Adipocyte (in vitro differentiated cells): ENCODE data around the gene PCDHGA6.
"Not testable (repeated sequence)": the region's sequence is repeated elsewhere in the genome, so short reads cannot be mapped to it uniquely, and the experiment has no call there.

Experiments
- DNase-seq: peaks from one replicate; pipeline ENCODE4 v3.0.0-alpha.2; 2015; ENCODE audit warnings: low read depth
- H3K27me3 ChIP-seq: replicated peaks from 2 replicates; pipeline ENCODE4 v1.7.0; 2013; ENCODE audit warnings: mild to moderate bottlenecking, low read length, moderate library complexity; ENCODE audit not compliant: control insufficient read depth, insufficient read depth
- H3K36me3 ChIP-seq: 2 replicates; pipeline ENCODE4 v1.7.0; 2013; ENCODE audit warnings: low read length, mild to moderate bottlenecking, moderate library complexity; ENCODE audit not compliant: control insufficient read depth, insufficient read depth, severe bottlenecking
- H3K4me1 ChIP-seq: 2 replicates; pipeline ENCODE4 v1.7.0; 2013; ENCODE audit warnings: mild to moderate bottlenecking, low read length, moderate library complexity; ENCODE audit not compliant: control insufficient read depth, insufficient read depth
- H3K4me3 ChIP-seq: 2 replicates; pipeline ENCODE4 v1.7.0; 2013; ENCODE audit warnings: mild to moderate bottlenecking, low read length, moderate library complexity
- H3K9ac ChIP-seq: 2 replicates; pipeline ENCODE4 v1.7.0; 2013; ENCODE audit warnings: mild to moderate bottlenecking, low read length, moderate library complexity
- H3K9me3 ChIP-seq: 2 replicates; pipeline ENCODE4 v1.7.0; 2013; ENCODE audit warnings: mild to moderate bottlenecking, low read length, moderate library complexity; ENCODE audit not compliant: control insufficient read depth

The PCDHGA6 gene

DNA sequence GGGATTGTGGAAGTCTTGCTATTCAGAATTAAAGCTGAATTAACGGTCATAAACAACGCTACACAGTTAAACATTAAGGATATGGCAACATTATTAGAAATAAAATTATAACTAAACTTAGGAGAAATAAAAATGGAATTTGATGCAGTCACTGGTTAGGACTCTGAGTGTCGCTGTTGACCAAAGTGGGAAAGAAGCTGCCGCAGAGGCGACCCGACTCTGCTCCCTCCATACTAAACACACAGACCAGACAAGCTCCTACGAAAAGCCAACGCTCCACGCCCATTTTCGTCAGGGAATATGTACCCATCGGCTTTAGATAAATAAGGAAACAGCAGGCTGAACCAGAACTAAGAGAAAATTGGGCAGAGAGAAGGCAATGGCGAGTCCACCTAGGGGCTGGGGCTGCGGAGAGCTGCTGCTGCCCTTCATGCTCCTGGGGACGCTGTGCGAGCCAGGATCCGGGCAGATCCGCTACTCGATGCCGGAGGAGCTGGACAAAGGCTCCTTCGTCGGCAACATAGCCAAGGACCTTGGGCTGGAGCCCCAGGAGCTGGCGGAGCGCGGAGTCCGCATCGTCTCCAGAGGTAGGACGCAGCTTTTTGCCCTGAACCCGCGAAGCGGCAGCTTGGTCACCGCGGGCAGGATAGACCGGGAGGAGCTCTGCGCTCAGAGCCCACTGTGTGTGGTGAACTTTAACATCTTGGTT is 9.6 kb upstream of the PCDHGA6 start, which contains the start of gene PCDHGA5:
PCDHGA5 (plus strand) TSS at position 211 of the 709 bp plus-strand sequence; CDS start at position 380, 169 bp downstream.
- no peaks in the 10 kb centered on the region for H3K36me3 ChIP-seq
- H3K27me3 ChIP-seq: peaks cover 16% of the 10 kb centered on the region
- no peak within 1 kb of the TSS for H3K9ac ChIP-seq
- peaks cover 76% of the 10 kb centered on the region for H3K9me3 ChIP-seq
- DNase-seq: peak; percentile 5
- H3K4me1 ChIP-seq: no peaks in the 10 kb centered on the region
- H3K4me3 ChIP-seq: peak within 1 kb of the TSS; percentile 68

DNA sequence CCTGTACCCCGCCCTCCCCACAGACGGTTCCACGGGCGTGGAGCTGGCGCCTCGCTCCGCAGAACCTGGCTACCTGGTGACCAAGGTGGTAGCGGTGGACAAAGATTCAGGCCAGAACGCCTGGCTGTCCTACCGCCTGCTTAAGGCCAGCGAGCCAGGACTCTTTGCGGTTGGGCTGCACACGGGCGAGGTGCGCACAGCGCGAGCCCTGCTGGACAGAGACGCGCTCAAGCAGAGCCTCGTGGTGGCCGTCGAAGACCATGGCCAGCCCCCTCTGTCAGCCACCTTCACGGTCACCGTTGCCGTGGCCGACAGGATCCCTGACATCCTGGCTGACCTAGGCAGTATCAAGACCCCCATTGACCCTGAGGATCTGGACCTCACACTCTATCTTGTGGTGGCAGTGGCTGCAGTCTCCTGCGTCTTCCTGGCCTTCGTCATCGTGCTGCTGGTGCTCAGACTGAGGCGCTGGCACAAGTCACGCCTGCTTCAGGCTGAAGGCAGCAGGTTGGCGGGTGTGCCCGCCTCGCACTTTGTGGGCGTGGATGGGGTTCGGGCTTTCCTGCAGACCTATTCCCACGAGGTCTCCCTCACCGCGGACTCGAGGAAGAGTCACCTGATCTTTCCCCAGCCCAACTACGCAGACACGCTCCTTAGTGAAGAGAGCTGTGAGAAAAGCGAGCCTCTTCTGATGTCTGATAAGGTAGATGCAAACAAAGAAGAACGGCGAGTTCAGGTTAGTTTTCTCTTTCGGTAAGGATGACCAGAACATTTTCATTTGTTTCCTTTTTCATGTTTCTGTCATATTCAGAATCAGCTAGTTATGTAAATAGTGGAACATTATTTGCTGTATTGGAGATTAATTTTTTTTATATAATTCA is 7.4 kb upstream of the PCDHGA6 start:
- no peak for DNase-seq
- Histone ChIP-seq H3K4me1 (peaks cover 4% of the 10 kb centered on the region), H3K9me3 (peaks cover 70% of the 10 kb centered on the region), H3K36me3 (no peaks in the 10 kb centered on the region), H3K9ac (no peak overlapping the region), H3K4me3 (no peak overlapping the region), H3K27me3 (peaks cover 22% of the 10 kb centered on the region)

DNA sequence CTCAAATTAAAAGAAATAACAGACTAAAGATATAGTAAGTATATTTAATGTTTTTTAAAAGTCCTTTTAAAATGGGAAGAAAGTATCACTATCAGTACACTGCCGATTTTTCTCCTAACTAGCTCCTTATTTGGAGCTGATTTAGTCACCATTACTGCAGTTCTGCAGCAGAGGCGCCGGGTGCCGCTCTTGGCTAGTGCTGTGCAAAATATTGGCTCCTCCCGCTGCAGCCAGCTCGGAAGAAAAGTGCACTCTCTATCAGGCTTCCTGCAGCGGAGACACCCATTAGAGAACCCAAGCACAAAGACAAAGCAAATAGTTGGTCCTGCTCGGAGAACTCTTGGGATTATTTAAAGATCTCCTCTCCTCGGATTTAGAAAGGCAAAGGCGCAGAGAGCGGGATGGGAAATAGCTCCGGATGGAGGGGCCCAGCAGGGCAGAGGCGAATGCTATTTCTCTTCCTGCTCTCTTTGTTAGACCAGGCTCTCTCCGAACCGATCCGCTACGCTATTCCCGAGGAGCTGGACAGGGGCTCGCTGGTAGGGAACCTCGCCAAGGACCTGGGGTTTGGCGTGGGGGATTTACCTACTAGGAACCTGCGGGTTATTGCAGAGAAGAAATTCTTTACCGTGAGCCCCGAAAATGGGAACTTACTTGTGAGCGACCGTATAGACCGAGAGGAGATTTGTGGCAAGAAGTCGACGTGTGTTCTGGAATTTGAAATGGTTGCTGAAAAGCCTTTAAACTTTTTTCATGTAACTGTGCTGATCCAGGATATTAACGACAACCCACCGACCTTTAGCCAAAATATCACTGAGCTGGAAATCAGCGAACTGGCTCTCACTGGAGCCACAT is 3.5 kb upstream of the PCDHGA6 start, which contains the start of gene PCDHGB3:
PCDHGB3 (plus strand) TSS at position 249 of the 855 bp plus-strand sequence; CDS start at position 402, 153 bp downstream.
- Histone ChIP-seq H3K9ac (peak within 1 kb of the TSS; percentile 73), H3K36me3 (no peaks in the 10 kb centered on the region), H3K4me1 (peaks cover 4% of the 10 kb centered on the region), H3K27me3 (peaks cover 21% of the 10 kb centered on the region), H3K9me3 (peaks cover 69% of the 10 kb centered on the region), H3K4me3 (peak within 1 kb of the TSS; percentile 80)
- DNase-seq: peak; percentile 19

DNA sequence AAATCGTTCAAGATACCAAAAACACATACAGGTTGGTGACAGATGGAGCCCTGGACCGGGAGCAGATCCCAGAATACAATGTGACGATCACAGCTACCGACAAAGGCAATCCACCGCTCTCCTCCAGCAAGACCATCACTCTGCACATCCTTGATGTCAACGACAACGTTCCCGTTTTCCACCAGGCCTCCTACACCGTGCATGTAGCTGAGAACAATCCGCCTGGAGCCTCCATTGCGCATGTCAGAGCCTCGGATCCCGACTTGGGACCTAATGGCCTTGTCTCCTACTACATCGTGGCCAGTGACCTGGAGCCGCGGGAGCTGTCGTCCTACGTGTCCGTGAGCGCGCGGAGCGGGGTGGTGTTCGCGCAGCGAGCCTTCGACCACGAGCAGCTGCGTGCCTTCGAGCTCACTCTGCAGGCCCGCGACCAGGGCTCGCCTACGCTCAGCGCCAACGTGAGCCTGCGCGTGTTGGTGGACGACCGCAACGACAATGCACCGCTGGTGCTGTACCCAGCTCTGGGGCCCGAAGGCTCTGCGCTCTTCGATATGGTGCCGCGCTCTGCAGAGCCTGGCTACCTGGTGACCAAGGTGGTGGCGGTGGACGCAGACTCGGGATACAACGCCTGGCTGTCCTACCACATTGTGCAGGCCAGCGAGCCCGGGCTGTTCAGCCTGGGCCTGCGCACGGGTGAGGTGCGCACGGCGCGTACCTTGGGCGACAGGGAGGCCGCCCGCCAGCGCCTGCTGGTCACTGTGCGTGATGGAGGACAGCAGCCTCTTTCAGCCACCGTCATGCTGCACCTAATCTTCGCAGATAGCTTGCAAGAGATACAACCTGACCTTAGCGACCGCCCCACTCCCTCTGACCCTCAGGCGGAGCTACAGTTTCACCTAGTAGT is 1.9 kb upstream of the PCDHGA6 start:
- peaks cover 11% of the 10 kb centered on the region for H3K27me3 ChIP-seq
- H3K36me3 ChIP-seq: no peaks in the 10 kb centered on the region
- peaks cover 4% of the 10 kb centered on the region for H3K4me1 ChIP-seq
- H3K4me3 ChIP-seq: peak overlapping the region; percentile 16
- DNase-seq: no peak
- peaks cover 61% of the 10 kb centered on the region for H3K9me3 ChIP-seq
- H3K9ac ChIP-seq: no peak overlapping the region

DNA sequence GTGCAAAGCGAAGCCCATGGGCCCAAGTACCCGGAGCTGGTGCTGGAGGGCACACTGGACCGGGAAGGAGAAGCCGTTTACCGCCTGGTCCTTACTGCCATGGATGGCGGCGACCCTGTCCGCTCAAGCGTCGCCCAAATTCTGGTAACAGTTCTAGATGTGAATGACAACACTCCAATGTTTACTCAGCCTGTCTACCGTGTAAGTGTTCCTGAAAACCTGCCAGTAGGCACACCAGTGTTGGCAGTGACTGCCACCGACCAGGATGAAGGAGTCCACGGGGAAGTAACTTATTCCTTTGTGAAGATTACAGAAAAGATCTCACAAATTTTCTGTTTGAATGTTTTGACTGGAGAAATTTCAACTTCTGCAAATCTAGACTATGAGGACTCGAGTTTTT is 936 bp downstream of the PCDHGA6 start:
- Histone ChIP-seq H3K9ac (no peak overlapping the region), H3K27me3 (peaks cover 11% of the 10 kb centered on the region), H3K36me3 (no peaks in the 10 kb centered on the region), H3K4me1 (peaks cover 4% of the 10 kb centered on the region), H3K9me3 (peaks cover 59% of the 10 kb centered on the region), H3K4me3 (peak overlapping the region; percentile 76)
- DNase-seq: no peak

DNA sequence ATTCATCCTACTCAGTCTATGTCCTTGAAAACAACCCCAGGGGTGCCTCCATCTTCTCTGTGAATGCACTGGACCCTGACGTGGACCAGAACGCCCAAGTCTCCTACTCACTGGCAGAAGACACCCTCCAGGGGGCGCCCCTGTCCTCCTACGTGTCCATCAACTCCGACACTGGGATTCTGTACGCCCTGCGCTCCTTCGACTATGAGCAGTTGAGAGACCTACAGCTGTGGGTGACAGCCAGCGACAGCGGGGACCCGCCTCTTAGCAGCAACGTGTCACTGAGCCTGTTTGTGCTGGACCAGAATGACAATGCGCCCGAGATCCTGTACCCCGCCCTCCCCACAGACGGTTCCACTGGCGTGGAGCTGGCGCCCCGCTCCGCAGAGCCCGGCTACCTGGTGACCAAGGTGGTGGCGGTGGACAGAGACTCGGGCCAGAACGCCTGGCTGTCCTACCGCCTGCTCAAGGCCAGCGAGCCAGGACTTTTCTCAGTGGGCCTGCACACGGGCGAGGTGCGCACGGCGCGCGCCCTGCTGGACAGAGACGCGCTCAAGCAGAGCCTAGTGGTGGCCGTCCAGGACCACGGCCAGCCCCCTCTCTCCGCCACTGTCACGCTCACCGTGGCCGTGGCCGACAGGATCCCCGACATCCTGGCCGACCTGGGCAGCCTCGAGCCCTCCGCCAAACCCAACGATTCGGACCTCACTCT is 1.9 kb downstream of the PCDHGA6 start:
- not testable (repeated sequence) for H3K9ac ChIP-seq, DNase-seq, H3K36me3 ChIP-seq, H3K4me1 ChIP-seq, H3K4me3 ChIP-seq
- H3K9me3 ChIP-seq: peaks cover 56% of the 10 kb centered on the region
- H3K27me3 ChIP-seq: peaks cover 11% of the 10 kb centered on the region

DNA sequence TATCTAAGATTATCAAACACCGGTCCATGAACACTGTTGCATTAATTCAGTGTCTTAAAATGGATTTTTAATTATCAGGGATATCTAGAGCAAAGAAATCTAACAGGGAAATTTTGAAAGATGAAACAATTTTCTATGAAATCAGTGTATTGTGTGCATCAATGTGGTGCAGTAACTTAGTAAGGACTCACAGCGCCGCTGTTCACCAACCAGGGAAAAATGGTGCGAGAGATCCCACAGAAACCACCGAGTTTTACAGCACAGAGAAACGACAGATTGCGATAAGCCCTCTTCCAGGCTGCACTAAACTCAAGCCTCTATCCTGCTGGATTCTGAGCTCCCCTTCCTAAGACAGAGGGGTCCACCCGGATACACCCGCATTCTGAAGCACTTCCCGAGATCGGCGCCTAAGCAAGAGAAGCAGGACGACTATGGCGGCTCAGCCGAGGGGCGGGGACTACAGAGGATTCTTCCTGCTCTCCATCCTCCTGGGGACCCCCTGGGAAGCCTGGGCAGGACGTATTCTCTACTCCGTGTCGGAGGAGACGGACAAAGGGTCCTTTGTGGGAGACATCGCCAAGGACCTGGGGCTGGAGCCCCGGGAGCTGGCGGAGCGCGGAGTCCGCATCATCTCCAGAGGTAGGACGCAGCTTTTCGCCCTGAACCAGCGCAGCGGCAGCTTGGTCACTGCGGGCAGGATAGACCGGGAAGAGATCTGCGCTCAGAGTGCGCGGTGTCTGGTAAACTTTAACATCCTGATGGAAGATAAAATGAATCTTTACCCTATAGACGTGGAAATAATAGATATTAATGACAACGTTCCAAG is 9.0 kb downstream of the PCDHGA6 start, which contains the start of gene PCDHGA7:
PCDHGA7 (plus strand) TSS at position 274 of the 826 bp plus-strand sequence; CDS start at position 432, 158 bp downstream.
- H3K9ac ChIP-seq: peak within 1 kb of the TSS; percentile 84
- H3K4me3 ChIP-seq: peak within 1 kb of the TSS; percentile 87
- H3K36me3 ChIP-seq: no peaks in the 10 kb centered on the region
- no peaks in the 10 kb centered on the region for H3K27me3 ChIP-seq
- H3K4me1 ChIP-seq: no peaks in the 10 kb centered on the region
- peak; percentile 61 for DNase-seq
- H3K9me3 ChIP-seq: peaks cover 28% of the 10 kb centered on the region

DNA sequence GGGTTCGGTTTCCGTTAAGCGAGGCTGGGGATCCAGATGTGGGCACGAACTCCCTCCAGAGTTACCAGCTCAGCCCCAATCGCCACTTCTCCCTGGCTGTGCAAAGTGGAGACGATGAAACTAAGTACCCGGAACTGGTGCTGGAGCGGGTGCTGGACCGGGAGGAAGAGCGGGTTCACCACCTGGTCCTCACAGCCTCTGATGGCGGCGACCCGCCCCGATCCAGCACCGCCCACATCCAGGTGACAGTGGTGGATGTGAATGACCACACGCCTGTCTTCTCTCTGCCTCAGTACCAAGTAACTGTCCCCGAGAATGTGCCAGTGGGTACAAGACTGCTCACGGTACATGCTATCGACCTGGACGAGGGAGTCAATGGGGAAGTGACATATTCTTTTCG is 9.7 kb downstream of the PCDHGA6 start:
- Histone ChIP-seq H3K9ac (no peak overlapping the region), H3K4me3 (peak overlapping the region; percentile 87), H3K36me3 (no peaks in the 10 kb centered on the region), H3K27me3 (no peaks in the 10 kb centered on the region), H3K9me3 (peaks cover 31% of the 10 kb centered on the region), H3K4me1 (no peaks in the 10 kb centered on the region)
- DNase-seq: no peak
